ENCODE data around the gene SLC39A11. TPM values are rescaled to one million over a fixed set of nuclear protein-coding genes. Genes with fewer than 3 reads are reported as not detected.
"Not testable (repeated sequence)": the region's sequence is repeated elsewhere in the genome, so short reads cannot be mapped to it uniquely, and the experiment has no call there.

Gene SLC39A11
- total RNA-seq, 6 donors from 2014 or later = 16.3 to 57.6 (median 29.5) TPM

- no peak for TF ChIP-seq EP300 (IDR thresholded peaks at IDR 0.05)
- no peak for TF ChIP-seq POLR2AphosphoS5 (IDR thresholded peaks at IDR 0.05)
- TF ChIP-seq CTCF (IDR thresholded peaks at IDR 0.05) = no peak
- no peak for TF ChIP-seq POLR2A (IDR thresholded peaks at IDR 0.05)
Observed at GRCh38 chr17:72837335-72837734, 255.2 kb downstream of the SLC39A11 start.

GRCh38 chr17:72833128-72833765 lies 259.2 kb downstream of the SLC39A11 start:
- ATAC-seq (ENCODE audit: low FRiP score in 2 of 2) (no peak), DNase-seq (no peak)
- no peaks in the 10 kb centered on the region for H3K9me3 ChIP-seq
- TF ChIP-seq POLR2AphosphoS5 (IDR thresholded peaks at IDR 0.05) (no peak), POLR2A (IDR thresholded peaks at IDR 0.05) (no peak), CTCF (IDR thresholded peaks at IDR 0.05) (no peak), EP300 (IDR thresholded peaks at IDR 0.05) (no peak)
- no peak overlapping the region for H3K27ac ChIP-seq
- H3K36me3 ChIP-seq = peaks cover 0 to 6% (median 0%) of the 10 kb centered on the region in 4 donors
- H3K4me3 ChIP-seq = no peak overlapping the region
- no peaks in the 10 kb centered on the region for H3K4me1 ChIP-seq
- WGBS, 2 donors = 90 to 93% methylated on average over 4 of the region's 4 CpGs
- no peaks in the 10 kb centered on the region for H3K27me3 ChIP-seq

More at GRCh38 chr17:72837335-72837734, 255.2 kb downstream of the SLC39A11 start:
- H3K4me3 ChIP-seq = no peak overlapping the region
- ATAC-seq (ENCODE audit: low FRiP score in 2 of 2) (no peak), DNase-seq (no peak)
- H3K36me3 ChIP-seq = peaks cover 0 to 11% (median 0%) of the 10 kb centered on the region in 4 donors
- H3K9me3 ChIP-seq = peaks cover 0 to 9% (median 3%) of the 10 kb centered on the region in 4 donors
- no peaks in the 10 kb centered on the region for H3K4me1 ChIP-seq
- no peaks in the 10 kb centered on the region for H3K27me3 ChIP-seq
- H3K27ac ChIP-seq = no peak overlapping the region
- WGBS, 2 donors = 52 to 78% methylated on average over 1 of the region's 1 CpG

GRCh38 chr17:72832306-72832705 lies 260.2 kb downstream of the SLC39A11 start:
- no peaks in the 10 kb centered on the region for H3K9me3 ChIP-seq
- no peaks in the 10 kb centered on the region for H3K27me3 ChIP-seq
- DNase-seq = no peak
- no peak overlapping the region for H3K27ac ChIP-seq
- ATAC-seq (ENCODE audit: low FRiP score in 2 of 2) = no peak
- H3K4me1 ChIP-seq = no peaks in the 10 kb centered on the region
- H3K36me3 ChIP-seq = peaks cover 0 to 6% (median 0%) of the 10 kb centered on the region in 4 donors
- TF ChIP-seq POLR2A (IDR thresholded peaks at IDR 0.05) (no peak), EP300 (IDR thresholded peaks at IDR 0.05) (no peak), CTCF (IDR thresholded peaks at IDR 0.05) (no peak), POLR2AphosphoS5 (IDR thresholded peaks at IDR 0.05) (no peak)
- WGBS, 2 donors = 90 to 93% methylated on average over 6 of the region's 6 CpGs
- H3K4me3 ChIP-seq = no peak overlapping the region

- DNase-seq (no peak), ATAC-seq (ENCODE audit: low FRiP score in 2 of 2) (no peak)
- Histone ChIP-seq H3K4me3 (no peak overlapping the region), H3K27me3 (no peaks in the 10 kb centered on the region), H3K4me1 (no peaks in the 10 kb centered on the region), H3K27ac (no peak overlapping the region), H3K36me3 (no peaks in the 10 kb centered on the region), H3K9me3 (peaks cover 0 to 12% (median 6%) of the 10 kb centered on the region in 4 donors)
- TF ChIP-seq POLR2A (IDR thresholded peaks at IDR 0.05) (no peak), EP300 (IDR thresholded peaks at IDR 0.05) (no peak), POLR2AphosphoS5 (IDR thresholded peaks at IDR 0.05) (no peak), CTCF (IDR thresholded peaks at IDR 0.05) (no peak)
- WGBS, 2 donors = 75 to 79% methylated on average over 4 of the region's 4 CpGs
Observed at GRCh38 chr17:72829883-72830282, 262.6 kb downstream of the SLC39A11 start.

- no peak for TF ChIP-seq POLR2A (IDR thresholded peaks at IDR 0.05)
- no peak for TF ChIP-seq CTCF (IDR thresholded peaks at IDR 0.05)
- TF ChIP-seq EP300 (IDR thresholded peaks at IDR 0.05) = no peak
- Histone ChIP-seq H3K27ac (no peak overlapping the region), H3K4me1 (no peaks in the 10 kb centered on the region), H3K36me3 (peaks cover 0 to 6% (median 1%) of the 10 kb centered on the region in 4 donors), H3K27me3 (no peaks in the 10 kb centered on the region), H3K4me3 (no peak overlapping the region), H3K9me3 (peaks cover 0 to 18% (median 9%) of the 10 kb centered on the region in 4 donors)
- ATAC-seq (ENCODE audit: low FRiP score in 2 of 2) (no peak), DNase-seq (no peak)
- WGBS, 2 donors = 88 to 90% methylated on average over 4 of the region's 4 CpGs
Observed at GRCh38 chr17:72826602-72827001, 265.9 kb downstream of the SLC39A11 start.

- not testable (repeated sequence) for H3K27ac ChIP-seq; H3K36me3 ChIP-seq; H3K27me3 ChIP-seq; H3K4me3 ChIP-seq; H3K4me1 ChIP-seq; ATAC-seq (ENCODE audit: low FRiP score in 2 of 2); DNase-seq
- 92 to 100% methylated on average over 2 of the region's 2 CpGs for WGBS, 2 donors
- peaks cover 0 to 18% (median 9%) of the 10 kb centered on the region in 4 donors for H3K9me3 ChIP-seq
Observed at GRCh38 chr17:72826059-72826458, 266.4 kb downstream of the SLC39A11 start.

All from upper lobe of left lung (tissue), 6 donors.